Measurements from ENCODE around the gene DDX5. TPM values are rescaled to one million over a fixed set of nuclear protein-coding genes. Genes with fewer than 3 reads are reported as not detected.

The DDX5 gene
- polyA plus RNA-seq, 2 of the 4 experiments (the other 2 are of a cell fraction) = 841 to 1,011 TPM

DNA sequence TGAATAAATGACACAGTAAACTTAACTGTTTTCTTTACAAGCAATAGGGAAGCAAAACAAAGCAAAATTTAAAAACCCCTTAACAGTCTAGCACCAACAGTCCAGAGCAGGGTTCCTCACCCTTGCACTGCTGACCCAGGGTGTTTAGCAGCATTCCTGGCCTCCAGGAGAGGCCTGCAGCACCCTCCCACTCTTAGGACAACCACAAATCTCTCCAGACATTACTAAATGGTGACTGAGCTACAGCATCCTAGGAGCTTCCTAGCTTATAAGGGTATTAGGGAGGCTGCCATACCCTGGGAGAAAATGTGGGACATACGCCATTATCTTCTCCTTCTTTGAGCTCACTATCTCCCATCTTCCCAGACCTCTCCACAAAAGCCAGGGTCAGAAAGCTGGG lies 25.1 kb downstream of the DDX5 start:
- FAIRE-seq (no peak), ATAC-seq (no peak), DNase-seq (ENCODE audit: low read depth in 1 of 2, low spot score in 1 of 2) (no peak)
- WGBS (ENCODE audit: missing lambda C conversion rate) = 93% methylated on average over 1 of the region's 1 CpG
- H3K4me2 ChIP-seq = no peak overlapping the region
- POLR2A ChIA-PET = interaction anchor here (1.0 kb wide), 2 partner anchors 16 to 34 kb away, joined by 3 read pairs; partner anchors contain the start of gene POLG2
- H3K9me3 ChIP-seq = no peaks in the 10 kb centered on the region
- H3K4me3 ChIP-seq = no peak overlapping the region
- CTCF ChIA-PET = interaction anchor here (0.8 to 14.0 kb wide), 6 partner anchors 11 to 159 kb away, joined by 3 to 146 read pairs (median 4); partner anchors contain the start of gene POLG2
- no peak overlapping the region for H3K27ac ChIP-seq
- TF ChIP-seq ZSCAN20 (CRISPR knock-in tag; IDR thresholded peaks at IDR 0.05) (no peak), FOXS1 (CRISPR knock-in tag; IDR thresholded peaks at IDR 0.05) (no peak), RFX5 (IDR thresholded peaks at IDR 0.05) (no peak), HOXB13 (CRISPR knock-in tag; IDR thresholded peaks at IDR 0.05; ENCODE audit: low read depth) (no peak), SMC3 (IDR thresholded peaks at IDR 0.05) (no peak), ZFP36 (IDR thresholded peaks at IDR 0.05; ENCODE audit: borderline replicate concordance, partially characterized antibody) (no peak)
- TF ChIP-seq, protein P1, sequence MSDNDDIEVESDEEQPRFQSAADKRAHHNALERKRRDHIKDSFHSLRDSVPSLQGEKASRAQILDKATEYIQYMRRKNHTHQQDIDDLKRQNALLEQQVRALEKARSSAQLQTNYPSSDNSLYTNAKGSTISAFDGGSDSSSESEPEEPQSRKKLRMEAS (IDR thresholded peaks at IDR 0.05) = no peak
- TF ChIP-seq, protein P2, sequence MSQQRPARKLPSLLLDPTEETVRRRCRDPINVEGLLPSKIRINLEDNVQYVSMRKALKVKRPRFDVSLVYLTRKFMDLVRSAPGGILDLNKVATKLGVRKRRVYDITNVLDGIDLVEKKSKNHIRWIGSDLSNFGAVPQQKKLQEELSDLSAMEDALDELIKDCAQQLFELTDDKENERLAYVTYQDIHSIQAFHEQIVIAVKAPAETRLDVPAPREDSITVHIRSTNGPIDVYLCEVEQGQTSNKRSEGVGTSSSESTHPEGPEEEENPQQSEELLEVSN (IDR thresholded peaks at IDR 0.05; ENCODE audit: borderline replicate concordance, low read depth) = no peak
- TF ChIP-seq, protein P3, sequence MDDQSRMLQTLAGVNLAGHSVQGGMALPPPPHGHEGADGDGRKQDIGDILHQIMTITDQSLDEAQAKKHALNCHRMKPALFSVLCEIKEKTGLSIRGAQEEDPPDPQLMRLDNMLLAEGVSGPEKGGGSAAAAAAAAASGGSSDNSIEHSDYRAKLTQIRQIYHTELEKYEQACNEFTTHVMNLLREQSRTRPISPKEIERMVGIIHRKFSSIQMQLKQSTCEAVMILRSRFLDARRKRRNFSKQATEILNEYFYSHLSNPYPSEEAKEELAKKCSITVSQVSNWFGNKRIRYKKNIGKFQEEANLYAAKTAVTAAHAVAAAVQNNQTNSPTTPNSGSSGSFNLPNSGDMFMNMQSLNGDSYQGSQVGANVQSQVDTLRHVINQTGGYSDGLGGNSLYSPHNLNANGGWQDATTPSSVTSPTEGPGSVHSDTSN (IDR thresholded peaks at IDR 0.05) = no peak
- H3K4me1 ChIP-seq = peaks cover 4% of the 10 kb centered on the region; the same call in 1 of the 3 replicates

DNA sequence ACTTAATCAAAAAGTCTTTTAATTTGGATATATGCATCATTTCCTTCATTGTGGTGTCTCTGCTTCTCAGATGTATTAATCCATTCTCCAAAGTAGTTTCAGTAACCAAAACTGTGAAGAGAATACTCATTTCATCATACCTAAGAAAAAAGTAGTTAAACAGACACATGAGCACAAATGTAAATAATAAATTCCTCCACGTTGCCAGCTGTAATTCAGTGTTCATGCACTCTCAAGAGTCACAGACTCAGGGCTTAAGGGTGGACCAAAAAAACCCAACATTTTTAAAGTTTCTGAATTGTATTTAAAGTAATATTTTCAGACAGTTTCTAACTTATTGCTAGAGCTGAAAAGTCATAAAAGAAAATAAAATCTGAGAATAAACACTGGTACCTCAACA lies 28.2 kb downstream of the DDX5 start:
- TF ChIP-seq RAD21 (conservative IDR thresholded peaks at IDR 0.05 in 1 of 2, IDR thresholded peaks at IDR 0.05 in 1 of 2) (no peak), POLR2A (IDR thresholded peaks at IDR 0.05; ENCODE audit: low read length) (no peak), HOXB13 (CRISPR knock-in tag; IDR thresholded peaks at IDR 0.05; ENCODE audit: low read depth) (no peak), HDAC2 (IDR thresholded peaks at IDR 0.05) (no peak), ZNF302 (CRISPR knock-in tag; IDR thresholded peaks at IDR 0.05) (no peak), NR3C1 (IDR thresholded peaks at IDR 0.05) (no peak), NFE2L2 (conservative IDR thresholded peaks at IDR 0.05; ENCODE audit: low read length) (no peak), CBX2 (IDR thresholded peaks at IDR 0.05; ENCODE audit: borderline replicate concordance, low read depth) (no peak), CEBPB (IDR thresholded peaks at IDR 0.05) (no peak), PHF8 (IDR thresholded peaks at IDR 0.05; ENCODE audit: borderline replicate concordance, low read depth) (no peak), EHF (CRISPR knock-in tag; IDR thresholded peaks at IDR 0.05) (no peak), ZC3H11A (IDR thresholded peaks at IDR 0.05) (no peak)
- TF ChIP-seq, protein P2 (IDR thresholded peaks at IDR 0.05; ENCODE audit: borderline replicate concordance, low read depth) = no peak
- TF ChIP-seq, protein P4, sequence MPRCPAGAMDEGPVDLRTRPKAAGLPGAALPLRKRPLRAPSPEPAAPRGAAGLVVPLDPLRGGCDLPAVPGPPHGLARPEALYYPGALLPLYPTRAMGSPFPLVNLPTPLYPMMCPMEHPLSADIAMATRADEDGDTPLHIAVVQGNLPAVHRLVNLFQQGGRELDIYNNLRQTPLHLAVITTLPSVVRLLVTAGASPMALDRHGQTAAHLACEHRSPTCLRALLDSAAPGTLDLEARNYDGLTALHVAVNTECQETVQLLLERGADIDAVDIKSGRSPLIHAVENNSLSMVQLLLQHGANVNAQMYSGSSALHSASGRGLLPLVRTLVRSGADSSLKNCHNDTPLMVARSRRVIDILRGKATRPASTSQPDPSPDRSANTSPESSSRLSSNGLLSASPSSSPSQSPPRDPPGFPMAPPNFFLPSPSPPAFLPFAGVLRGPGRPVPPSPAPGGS (IDR thresholded peaks at IDR 0.05) = no peak
- TF ChIP-seq, protein P5, sequence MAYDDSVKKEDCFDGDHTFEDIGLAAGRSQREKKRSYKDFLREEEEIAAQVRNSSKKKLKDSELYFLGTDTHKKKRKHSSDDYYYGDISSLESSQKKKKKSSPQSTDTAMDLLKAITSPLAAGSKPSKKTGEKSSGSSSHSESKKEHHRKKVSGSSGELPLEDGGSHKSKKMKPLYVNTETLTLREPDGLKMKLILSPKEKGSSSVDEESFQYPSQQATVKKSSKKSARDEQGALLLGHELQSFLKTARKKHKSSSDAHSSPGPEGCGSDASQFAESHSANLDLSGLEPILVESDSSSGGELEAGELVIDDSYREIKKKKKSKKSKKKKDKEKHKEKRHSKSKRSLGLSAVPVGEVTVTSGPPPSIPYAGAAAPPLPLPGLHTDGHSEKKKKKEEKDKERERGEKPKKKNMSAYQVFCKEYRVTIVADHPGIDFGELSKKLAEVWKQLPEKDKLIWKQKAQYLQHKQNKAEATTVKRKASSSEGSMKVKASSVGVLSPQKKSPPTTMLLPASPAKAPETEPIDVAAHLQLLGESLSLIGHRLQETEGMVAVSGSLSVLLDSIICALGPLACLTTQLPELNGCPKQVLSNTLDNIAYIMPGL (CRISPR knock-in tag; IDR thresholded peaks at IDR 0.05; ENCODE audit: borderline replicate concordance) = no peak
- TF ChIP-seq, protein P3 (IDR thresholded peaks at IDR 0.05) = no peak
- TF ChIP-seq, protein P6, sequence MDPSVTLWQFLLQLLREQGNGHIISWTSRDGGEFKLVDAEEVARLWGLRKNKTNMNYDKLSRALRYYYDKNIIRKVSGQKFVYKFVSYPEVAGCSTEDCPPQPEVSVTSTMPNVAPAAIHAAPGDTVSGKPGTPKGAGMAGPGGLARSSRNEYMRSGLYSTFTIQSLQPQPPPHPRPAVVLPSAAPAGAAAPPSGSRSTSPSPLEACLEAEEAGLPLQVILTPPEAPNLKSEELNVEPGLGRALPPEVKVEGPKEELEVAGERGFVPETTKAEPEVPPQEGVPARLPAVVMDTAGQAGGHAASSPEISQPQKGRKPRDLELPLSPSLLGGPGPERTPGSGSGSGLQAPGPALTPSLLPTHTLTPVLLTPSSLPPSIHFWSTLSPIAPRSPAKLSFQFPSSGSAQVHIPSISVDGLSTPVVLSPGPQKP (IDR thresholded peaks at IDR 0.05; ENCODE audit: low read depth, low read length) = no peak
- FAIRE-seq = no peak

More for the DNA sequence above, 28.2 kb downstream of the DDX5 start:
- ATAC-seq (no peak), DNase-seq (ENCODE audit: low read depth in 1 of 2, low spot score in 1 of 2) (no peak)
- Histone ChIP-seq H3K4me3 (no peak overlapping the region), H3K4me1 (peaks cover 4% of the 10 kb centered on the region; the same call in 1 of the 3 replicates), H3K27ac (no peak overlapping the region), H3K9me3 (no peaks in the 10 kb centered on the region), H3K4me2 (no peak overlapping the region)
- WGBS (ENCODE audit: missing lambda C conversion rate) = 14% methylated on average over 1 of the region's 1 CpG
- ChIA-PET POLR2A (interaction anchor here (0.6 kb wide), 1 partner anchor 14 kb away, joined by 3 read pairs; no protein-coding TSS in a partner anchor), CTCF (interaction anchor here (0.8 to 14.0 kb wide), 6 partner anchors 14 to 313 kb away, joined by 3 to 146 read pairs (median 4); no protein-coding TSS in a partner anchor)

Data from A549 (cell line).